ENCODE data around the gene HLA-DPA1.
"Not testable (repeated sequence)": the region's sequence is repeated elsewhere in the genome, so short reads cannot be mapped to it uniquely, and the experiment has no call there.

Gene HLA-DPA1
- 14.2 to 14.3 reads per million in 2 donors for total RNA-seq

DNA sequence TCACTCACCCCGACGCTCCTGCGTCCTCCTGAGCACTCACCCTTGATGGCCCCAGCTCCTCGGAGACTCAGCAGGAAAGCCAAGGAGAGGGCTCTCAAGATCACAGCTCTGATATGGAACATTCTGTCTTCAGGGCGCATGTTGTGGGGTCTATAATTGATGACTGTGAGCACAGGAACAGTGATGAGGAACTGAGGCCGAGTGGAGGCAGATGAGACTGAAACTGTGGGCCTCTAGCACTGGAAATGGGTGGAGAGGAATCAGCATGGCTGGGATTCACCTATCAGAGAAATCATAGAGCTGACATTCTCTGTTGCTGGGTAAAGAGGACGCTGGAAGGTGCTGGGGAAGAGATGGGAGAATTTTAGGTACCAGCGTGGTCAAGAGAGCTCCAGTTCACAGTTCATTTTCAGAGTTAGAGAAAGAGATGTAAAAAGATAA is at the start of gene HLA-DPA1:
HLA-DPA1 (minus strand) TSS at position 219 of the 441 bp plus-strand sequence.
- DNase-seq, result peak; percentile 7

DNA sequence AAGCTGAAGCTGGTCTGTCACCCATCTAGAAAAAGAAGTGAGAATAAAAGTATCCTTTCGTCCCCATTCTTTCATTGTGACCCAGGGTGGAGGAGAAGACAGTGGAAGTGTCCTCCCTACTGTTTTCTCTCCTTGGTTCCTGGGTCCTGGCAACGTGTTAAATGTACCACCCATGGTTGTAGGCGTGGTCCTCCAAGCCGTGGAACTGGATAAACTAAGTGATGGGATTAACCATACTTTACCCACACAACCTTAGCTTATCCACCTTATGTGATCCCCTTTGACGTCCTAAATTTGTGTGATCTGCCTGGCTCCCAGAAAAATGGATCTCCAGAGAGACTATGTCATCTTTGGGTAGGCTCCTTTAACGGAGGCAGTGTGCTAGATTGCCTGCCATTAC is 49.7 kb upstream of the HLA-DPA1 start:
- DNase-seq, result no peak

DNA sequence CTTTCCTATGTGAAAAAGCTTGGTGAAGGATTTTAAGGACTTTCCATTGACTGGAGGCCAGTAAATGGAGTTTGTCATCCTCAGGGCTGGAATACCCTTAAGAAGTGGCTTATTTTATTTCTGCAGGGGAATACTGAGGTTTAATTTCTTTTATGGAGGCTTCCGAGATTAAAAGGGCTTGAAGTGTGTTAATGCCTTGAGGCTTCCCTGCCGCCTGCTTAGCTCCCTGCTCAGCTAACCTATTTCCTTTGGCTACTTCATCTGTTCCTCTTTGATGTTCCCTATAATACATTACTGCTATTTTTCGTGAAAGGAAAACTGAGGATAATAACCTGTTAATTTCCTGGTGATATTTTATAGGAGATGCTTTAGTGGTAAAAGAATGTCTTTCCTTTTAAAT is 46.6 kb upstream of the HLA-DPA1 start:
- no peak for DNase-seq

DNA sequence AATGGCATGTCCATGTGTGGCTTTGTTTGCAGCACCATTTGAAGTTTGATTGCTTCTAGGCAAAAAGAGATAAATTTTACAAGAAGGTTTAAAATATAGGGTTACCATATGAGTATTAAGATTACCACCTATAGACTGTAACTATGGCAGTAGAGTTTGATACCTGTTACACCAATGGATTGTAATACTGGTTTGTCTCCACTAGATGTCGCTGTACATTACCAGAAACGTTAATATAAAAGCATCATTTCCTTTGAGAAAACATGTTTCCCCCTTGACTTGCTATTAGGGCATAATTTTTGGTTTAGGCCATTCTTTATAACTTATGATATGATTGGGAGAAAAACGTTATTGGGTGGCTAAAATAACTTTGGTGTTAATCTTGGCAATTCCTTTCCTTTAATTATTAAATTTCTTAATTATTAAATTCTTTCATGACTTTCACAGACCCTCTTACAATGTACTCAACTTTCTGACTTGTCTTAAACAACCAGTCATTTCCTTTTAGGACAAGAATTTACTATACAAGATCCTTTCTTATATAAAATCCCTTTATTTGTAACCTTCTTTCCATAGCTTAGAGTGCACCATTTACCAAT is 45.2 kb upstream of the HLA-DPA1 start:
- DNase-seq, result no peak

DNA sequence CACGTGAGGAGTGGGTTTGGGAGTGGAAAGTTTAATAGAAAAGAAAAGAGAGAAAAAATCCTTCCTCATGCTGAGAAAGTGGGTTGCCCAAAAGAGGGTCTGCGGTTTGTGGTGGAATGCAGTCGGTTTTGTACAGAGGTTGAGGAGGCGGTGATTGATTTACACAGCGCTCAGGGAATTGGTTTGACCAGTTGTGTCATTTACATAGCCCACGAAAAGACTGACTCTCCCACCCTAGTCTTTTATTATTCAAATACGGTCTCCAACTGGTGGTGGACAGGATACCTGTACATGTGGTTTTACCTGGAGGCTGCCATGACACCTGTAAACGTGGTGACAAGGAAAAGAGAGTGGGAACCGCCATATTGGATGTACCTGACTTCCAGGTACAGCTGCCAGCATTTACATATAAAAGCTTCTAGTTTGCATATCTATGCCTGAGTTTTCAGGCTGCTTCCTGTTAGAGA is 44.4 kb upstream of the HLA-DPA1 start:
- DNase-seq, result no peak

DNA sequence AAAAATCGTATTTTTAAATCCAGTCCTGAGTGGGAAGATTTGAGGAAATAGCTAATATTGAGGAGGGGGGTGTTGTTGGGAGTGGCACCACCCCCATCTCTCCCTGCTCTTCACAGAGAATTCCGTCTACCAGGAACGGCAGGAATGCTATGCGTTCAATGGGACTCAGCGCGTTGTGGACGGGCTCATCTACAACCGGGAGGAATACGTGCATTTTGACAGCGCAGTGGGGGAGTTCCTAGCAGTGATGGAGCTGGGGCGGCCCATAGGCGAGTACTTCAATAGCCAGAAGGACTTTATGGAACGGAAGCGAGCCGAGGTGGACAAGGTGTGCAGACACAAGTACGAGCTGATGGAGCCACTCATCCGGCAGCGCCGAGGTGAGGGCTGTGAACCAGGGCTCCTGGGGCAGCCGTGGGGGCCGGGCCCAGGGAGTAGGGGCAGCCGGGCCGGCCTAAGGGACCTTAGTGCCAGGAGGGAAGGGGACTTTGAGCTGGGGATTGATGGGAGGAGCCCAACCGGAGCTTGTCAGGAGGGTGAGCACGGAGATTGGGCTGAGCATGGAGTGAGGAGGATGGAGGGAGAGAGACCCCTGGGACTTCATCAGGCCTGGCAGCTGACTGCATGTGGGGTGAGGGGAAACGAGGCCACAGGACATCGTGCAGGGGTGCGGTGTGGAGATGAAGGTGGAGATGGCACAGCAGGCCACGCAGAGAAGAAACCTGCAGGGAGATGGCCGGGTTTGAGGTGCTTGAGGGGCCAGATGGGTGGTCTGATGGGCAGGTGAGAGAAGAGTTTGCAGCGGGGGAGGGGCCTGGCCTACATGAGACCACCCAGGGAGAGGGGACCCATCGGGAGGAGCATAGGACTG is 43.6 kb upstream of the HLA-DPA1 start:
- DNase-seq, result no peak

DNA sequence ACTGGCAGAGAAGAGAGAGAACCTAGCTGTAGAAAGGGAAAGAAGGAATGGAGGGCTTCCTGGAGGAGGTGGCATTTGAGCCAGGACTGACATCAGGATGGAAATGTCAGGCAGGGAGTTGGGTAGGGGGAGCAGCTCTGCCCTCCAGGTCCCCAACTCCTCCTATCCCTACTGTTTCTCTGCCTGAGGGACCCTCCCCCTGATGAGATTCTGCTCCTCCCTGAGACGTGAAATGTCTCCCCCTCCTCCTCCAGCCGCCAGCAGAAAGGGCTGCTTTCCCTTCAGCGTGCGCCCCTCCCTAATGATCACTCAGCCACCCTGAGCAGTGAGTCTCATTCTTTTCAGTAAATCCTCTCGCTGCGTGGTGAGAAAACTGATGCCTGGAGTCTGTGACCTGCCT is 43.0 kb upstream of the HLA-DPA1 start:
- DNase-seq, result no peak

DNA sequence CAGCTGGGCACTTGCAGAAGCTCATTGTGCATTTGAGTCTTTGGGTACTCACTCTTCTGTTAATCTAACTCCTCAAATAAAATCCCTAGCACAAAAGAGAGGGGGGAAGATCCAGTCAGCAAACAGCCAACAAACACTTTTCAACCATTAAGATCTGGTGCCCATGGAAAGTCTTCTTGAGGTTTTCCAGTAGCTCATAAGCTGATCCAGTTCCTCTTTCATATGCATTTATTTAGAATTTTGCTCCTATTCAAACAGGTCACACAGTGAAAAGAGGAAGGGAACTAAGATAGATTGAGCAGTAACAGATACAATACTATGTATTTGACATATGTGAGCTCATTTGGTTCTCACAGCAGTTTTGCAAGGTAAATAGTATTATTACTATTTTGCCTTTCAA is 41.0 kb upstream of the HLA-DPA1 start:
- DNase-seq, result no peak

DNA sequence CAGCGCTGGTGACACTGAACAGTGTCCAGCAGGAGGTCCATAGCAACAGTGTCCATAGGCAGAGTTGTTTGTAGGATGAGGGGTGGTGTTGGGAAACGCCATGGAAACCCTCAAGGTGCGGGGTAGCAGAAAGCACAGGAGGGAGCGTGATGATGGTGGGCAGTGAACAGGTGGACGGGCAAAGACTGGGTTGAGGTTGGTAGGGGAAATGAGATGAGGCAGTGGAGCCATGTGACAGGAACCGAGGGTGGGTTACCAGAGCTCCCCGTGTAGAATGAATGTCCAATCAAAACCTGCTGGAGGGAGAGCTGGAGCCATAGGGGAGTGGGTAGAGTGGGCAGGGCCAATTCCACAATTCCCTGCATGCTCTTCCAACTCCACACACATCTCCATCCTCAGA is 40.3 kb upstream of the HLA-DPA1 start:
- DNase-seq, result no peak

DNA sequence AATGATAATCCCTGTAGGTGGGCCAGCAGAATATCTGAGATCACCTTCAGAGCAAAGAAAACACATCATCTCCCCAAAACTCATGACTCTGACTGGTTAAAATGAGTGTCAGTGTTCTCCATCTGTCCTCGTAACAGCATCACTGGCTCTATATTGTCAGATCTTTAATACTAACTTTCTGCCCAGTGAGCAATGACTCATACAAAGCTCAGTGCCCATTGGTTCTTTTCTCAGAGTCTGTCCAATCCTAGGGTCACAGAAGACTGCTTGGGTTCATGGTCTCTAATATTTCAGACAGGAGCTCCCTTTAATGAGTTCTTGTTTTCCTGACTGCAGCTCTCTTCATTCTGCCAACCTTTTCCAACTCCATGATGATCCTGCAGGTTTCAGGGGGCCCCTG is 38.7 kb upstream of the HLA-DPA1 start:
- DNase-seq, result no peak

DNA sequence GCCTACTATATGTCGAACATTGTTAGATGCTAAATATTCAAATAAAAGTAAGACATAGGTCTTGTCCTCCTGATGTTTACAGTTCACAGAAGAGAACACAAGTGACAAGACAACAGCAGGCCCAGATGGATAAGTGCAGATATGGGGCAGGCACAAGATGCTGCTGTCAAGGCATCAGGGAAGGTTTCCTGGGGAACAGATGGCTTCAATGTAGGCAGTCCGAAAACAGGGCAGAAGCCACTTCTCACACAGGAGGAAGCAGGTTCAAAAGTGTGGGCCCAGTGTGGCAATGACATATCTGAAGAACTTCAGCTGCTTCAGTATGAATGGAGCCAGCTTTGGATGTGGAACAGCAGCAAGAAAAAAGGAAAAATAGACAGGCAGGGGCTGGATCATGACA is 34.9 kb upstream of the HLA-DPA1 start:
- DNase-seq, result no peak

DNA sequence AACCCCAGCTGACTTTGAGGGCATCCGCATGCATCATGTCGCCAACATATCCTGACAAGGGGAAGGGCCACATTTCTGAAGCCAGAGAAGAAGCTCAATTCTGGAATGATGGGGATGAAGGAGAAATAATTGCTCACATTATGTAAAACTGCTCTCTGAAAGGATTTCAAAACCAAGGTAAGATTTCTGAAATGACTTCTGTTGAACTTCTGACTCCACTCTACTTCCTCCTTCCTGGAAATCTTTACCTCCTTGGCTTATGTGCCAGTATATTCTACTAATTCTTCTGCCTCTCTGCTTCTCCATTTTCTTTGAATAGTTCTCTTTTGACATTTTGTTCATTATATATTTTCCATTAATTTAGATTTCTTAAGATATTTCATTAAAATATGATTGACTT is 34.2 kb upstream of the HLA-DPA1 start:
- no peak for DNase-seq

DNA sequence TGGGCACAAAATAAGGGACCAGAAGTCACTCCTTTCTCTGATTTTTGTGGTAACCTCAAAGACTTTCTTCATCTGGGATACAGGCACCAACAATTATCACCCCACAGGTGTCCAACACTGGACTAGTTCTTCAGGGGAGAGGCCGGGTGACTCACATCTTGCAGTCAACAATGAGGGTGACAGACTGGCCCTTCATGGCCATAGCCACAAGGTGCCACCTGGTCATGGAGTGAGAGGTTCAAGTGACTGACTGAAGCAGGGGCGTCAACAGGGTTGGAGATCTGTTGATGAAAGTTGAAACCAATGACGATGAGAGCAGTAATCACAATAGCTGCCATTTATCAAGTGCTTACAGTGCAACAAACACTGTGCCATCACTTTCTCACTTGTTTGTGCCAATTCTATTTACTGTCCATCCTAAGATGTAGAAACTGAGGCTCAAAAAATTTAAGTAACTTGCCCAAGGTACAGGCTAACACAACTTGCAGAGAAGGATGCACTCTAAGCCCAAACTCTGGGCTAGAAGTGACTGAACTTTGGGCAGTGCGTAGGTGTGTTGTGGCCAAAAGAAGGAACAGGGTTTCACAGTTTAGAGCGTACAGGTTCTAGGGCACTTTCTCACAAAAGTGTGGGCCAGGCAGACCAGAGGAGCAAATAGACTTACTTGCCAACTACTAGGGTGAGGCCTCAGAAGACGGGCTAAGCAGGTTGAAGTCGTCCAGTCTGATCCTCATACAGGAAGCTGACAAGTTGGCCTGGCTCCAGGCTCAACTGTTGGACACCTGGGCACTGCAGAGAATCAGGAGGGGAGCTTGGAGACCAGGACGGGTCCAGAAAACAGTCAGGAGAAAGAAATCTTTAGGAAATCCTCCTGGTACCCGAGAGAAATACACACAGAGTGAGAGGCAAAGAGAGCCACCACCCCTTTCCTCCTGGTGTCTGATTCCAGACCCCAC is 32.7 kb upstream of the HLA-DPA1 start:
- DNase-seq, result no peak

DNA sequence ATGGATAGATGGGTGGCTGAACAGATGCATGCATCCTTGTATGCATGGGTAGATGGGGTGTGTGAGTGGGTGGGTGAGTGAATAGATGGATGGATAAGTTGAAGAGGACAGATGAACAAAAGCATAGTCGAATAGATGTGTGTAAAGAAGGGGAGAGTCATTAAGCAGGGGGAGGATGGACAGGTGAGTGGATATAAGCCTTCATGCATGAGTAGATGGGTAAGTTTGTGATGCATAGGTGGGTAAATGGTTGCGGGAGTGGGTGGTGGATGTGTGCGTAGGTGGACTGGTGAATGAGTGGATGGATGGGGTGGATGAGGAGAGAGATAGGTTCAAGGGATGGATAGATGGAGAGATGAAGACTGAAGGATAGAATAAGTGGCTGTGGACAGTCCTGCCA is 31.9 kb upstream of the HLA-DPA1 start:
- no peak for DNase-seq

DNA sequence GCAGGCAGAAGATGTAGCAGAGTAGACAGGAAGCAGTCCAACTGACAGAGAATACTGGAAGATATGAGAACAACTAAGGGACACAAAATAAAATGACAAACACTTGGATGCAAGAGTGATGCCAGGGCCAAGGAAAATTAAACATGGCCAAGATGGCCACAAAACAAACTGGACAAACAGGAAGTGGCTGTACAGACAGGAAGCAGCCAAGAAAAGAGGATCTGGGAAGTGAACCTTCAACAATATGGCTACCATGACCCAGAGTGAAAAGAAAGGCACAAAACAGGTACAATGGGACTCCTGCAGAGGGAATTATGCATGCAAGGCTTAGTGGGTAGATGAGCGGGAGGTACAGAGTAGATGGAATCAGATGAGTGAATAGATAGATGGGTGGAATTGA is 31.4 kb upstream of the HLA-DPA1 start:
- DNase-seq, result no peak

DNA sequence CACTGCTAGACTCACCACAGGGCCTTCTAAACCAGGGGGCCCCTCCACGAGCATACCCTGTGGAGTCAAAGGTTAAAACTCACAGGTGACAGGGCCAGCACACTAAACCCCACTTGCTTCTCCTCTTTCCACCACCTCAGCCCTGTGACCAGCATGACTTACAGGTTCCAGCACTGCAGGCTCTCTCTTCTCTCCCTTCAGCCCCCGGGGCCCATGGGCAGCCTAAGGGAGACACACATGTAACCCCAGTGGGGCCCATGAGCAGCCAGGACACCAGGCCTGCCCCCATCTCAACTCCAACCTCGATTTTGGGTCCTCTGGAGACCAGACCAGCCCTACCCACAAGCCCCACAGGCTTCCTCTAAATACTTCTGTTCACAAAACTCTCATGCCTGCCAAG is 30.3 kb upstream of the HLA-DPA1 start:
- no peak for DNase-seq

DNA sequence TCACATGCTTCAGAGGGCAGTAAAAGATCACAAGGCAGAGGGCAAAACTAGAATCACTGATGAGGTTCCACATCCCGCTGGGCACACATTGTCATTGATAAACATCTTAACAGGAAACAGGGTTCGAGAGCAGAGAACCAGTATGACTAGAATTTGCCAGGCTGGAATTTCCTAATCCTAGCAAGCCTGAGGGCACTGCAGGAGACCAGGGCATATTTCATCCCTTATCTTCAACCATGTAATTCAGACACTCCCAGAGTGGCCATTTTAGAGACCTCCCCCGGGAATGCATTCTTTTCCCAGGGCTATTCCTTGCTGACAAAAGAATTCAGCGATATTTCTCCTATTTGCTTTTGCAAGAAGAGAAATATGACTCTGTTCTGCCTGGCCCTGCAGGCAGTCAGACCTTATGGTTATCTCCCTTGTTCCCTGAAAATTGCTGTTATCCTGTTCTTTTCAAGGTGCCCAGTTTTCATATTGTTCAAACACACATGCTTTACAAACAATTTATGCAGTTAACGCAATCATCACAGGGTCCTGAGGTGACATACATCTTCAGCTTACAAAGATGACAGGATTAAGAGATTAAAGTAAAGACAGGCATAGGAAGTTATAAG is 27.8 kb upstream of the HLA-DPA1 start:
- DNase-seq, result not testable (repeated sequence)

DNA sequence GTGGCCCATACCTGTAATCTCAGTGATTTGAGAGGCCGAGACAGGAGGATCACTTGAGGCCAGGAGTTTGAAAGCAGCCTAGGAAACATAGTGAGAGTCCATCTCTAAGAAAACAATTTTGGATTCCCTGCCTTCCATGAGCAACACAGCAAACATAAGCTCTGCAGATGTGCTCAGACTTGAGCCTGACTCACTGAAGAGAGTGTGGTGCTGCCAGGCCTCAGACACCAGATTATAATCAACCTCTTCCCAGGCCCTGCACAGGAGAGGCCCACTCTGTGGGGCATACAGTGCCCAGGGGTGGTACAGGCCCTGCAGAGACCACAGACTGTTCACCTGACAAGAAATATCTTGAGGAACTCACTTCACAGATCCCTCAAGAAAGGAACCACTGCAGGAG is 22.2 kb upstream of the HLA-DPA1 start:
- no peak for DNase-seq

DNA sequence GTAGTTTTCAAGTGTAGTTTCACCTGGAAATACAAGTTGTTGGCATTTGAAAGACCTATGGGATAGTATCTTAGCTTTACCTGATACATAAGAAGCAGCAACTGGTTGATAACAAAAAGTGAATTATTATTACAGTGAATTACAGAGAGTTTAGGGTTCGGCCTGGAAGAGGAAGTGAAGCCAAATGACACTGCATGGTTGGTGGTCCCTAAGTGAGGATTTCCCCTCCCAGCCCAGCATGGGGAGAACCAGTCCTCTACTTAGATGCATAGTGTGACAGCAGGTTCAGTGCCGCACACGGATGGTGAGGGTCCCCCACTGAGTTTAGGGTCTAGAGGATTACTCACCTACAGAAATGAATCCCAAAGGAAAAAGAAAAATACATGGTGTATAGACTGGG is 20.4 kb upstream of the HLA-DPA1 start:
- no peak for DNase-seq

DNA sequence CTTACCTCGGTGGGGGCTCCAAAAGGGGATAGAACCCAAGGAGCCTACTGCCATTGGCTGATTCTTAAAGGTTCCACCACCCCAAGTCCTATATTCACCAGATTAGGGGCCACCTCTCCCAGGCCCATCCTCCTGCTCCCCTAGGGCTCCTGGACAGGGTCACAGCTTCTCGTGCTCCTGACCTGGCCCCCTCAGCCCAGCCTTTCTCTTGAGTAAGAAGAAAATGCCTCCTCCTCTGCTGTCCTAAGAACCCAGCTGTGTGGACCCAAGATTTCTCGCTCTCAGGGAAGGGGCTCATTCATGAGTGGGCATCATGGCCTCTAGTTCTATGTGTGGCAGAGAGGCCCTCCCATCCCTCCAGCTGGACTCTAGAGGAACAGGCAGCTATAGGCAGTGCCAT is 18.9 kb upstream of the HLA-DPA1 start:
- DNase-seq, result no peak

DNA sequence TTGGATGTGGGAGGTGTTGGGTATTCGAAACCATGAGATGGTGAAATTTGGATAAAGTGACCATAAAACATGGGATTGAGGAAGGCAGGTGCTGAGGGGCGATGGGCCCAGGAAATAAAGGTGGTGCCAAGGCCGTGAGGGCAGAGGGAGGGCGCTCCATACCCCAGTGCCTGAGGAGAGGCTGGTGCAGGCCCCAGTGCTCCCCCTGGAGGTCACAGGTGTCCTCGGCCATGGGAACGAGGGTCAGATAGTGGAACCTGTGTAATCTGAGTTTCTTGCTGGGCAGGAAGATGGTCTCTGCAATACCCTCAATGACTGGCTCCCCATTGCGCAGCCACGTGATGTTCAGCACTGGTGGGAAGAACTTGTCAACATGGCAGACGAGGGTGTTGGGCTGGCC is 18.5 kb upstream of the HLA-DPA1 start:
- DNase-seq, result peak; percentile 48

DNA sequence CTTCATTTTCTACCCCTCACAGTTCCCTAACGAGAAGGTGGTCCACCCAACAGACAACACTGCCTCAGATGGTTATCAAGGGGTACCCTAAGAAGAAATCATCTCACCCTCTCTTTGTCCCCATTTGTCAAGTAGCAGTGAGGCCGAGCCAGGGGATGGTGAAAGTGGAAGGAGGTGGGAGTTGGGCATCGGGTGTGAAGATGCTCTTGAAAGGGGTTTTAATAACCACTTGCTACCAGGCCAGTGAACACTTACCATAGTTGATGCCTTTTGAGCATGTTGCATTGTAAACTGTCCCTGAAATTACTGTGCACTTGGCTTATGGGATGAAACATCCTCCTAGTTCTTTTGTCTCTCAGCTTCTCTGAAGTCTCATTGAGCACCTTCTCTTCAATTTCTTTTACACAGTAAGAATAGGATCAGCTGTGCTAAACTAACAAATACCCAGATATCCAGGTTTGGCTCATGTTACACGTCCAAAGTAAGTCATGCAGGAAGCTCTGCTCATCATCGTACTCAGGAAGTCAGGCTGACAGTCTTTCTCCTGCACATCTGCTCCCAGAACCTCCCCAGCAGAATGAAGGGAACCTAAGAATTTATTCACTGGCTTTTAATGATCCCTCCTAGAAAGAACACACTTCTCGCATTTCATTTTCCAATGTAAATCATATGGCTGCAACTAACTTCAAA is 15.6 kb upstream of the HLA-DPA1 start:
- DNase-seq, result no peak

Measured in T-helper 9 cell (primary cell).